Subcutaneous adipose tissue (tissue), 4 donors: ENCODE measurements around the gene FARP1. TPM values are rescaled to one million over a fixed set of nuclear protein-coding genes. Genes with fewer than 3 reads are reported as not detected.

Source experiments
- CTCF ChIP-seq: fragments of 450-650 bp; IDR thresholded peaks from one replicate; pipeline ENCODE4 v1.5.1; 2016; ENCODE audit warnings: low read depth, mild to moderate bottlenecking, control low read depth, antibody characterized with exemption, moderate library complexity
- total RNA-seq, 4 donors: library from RNA; depleted of rRNA; stranded (reverse); fragments of >200 nt; gene quantifications; one replicate each; pipeline ENCODE4 v1.1.0, GENCODE V29; 2016

Gene FARP1
- total RNA-seq, 4 donors from 2014 or later = 24.9 to 39.9 (median 28.8) TPM

DNA sequence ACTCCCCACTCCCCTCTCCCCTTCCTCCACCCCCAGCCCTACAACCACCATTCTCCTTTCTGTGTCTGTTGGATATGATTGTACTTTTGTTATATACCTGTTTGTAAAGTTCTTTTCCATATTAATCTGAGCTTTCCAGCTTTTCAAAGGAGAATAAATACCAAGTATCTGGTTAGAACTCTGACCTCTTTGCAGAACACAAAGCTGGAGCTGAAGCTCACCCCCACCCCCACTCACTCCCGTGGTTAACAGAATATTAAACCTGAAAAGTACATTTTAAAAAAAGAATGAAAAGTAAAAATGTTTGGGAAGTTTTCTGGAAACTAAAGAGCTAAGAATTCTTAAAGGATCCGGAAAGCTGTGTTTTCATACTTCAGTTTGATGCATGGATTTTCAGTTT lies 189.3 kb downstream of the FARP1 start:
- TF ChIP-seq CTCF = no peak

DNA sequence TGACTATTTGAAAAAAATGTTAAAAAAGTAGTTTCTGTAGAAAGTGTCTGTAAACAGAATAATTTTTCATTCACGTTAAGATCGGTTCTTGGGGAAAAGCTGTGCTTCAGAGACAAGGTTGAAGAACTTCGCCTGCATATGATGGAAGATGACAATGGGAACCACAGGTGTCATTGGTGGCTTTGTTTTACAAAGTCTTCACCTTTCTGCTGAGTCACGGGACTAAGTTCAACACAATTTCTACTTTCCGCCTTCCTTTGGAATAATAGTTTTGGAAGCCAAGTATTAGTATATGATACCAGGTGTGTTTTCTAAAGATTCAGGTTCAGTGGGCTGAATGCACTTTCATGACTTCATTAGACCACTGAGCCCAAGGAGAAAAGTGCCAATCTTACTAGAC lies 189.8 kb downstream of the FARP1 start:
- TF ChIP-seq CTCF = no peak

DNA sequence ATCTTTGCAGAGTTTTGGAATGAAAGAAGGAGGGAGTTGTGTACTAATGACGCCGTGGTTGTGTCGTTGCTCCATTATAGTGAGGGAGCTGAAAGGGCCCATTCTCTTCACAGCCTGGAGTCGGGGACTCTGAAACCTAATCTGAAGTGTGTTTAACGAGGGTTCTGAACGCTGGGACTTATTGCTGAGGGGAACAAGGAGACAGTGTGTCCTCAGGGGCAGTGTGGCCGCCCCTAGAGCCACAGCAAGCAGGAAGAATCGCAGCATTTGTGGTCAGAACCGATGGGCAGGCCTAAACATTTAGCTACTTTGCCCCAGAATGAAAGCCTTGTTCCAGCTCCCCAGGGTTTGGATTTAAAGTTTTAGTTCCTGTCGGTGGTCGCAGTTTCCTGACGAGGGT lies 190.6 kb downstream of the FARP1 start:
- TF ChIP-seq CTCF = no peak

GRCh38 chr13:98334620-98335205 lies 191.8 kb downstream of the FARP1 start:
- TF ChIP-seq CTCF = no peak

GRCh38 chr13:98335721-98336120 lies 192.8 kb downstream of the FARP1 start:
- TF ChIP-seq CTCF = no peak

DNA sequence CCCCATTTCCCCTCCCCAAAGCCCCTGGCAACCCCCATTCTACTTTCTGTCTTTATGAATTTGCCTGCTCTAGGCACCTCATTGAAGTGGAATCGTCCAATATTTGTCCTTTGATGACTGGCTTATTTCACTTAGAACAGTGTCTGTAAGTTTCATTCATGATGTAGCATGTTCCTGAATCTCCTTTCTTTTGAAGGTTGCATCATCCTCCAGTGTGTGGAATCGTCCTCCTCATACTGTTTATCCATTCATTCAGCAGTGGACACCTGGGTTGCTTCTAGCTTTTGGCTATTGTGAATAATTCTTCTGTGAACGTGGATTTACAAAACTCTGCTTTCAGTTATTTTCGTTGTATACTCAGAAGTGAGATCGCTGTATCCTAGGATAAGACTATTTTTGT lies 195.4 kb downstream of the FARP1 start:
- TF ChIP-seq CTCF = no peak

GRCh38 chr13:98339684-98340425 lies 197.0 kb downstream of the FARP1 start:
- no peak for TF ChIP-seq CTCF
